ENCODE results near the gene PCDHA13.
"Not testable (repeated sequence)": the region's sequence is repeated elsewhere in the genome, so short reads cannot be mapped to it uniquely, and the experiment has no call there.

The PCDHA13 gene, protein sequence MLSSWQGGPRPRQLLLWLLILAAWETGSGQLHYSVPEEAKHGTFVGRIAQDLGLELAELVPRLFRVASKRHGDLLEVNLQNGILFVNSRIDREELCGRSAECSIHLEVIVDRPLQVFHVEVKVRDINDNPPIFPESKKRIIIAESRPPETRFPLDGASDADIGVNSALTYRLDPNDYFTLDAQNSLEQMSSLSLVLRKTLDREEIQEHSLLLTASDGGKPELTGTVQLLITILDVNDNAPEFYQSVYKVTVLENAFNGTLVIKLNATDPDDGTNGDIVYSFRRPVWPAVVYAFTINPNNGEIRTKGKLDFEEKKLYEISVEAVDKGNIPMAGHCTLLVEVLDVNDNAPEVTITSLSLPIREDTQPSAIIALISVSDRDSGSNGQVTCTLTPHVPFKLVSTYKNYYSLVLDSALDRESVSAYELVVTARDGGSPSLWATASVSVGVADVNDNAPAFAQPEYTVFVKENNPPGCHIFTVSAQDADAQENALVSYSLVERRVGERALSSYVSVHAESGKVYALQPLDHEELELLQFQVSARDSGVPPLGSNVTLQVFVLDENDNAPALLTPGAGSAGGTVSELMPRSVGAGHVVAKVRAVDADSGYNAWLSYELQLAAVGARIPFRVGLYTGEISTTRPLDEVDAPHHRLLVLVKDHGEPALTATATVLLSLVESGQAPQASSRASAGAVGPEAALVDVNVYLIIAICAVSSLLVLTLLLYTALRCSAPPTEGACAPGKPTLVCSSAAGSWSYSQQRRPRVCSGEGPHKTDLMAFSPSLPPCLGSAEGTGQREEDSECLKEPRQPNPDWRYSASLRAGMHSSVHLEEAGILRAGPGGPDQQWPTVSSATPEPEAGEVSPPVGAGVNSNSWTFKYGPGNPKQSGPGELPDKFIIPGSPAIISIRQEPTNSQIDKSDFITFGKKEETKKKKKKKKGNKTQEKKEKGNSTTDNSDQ

DNA sequence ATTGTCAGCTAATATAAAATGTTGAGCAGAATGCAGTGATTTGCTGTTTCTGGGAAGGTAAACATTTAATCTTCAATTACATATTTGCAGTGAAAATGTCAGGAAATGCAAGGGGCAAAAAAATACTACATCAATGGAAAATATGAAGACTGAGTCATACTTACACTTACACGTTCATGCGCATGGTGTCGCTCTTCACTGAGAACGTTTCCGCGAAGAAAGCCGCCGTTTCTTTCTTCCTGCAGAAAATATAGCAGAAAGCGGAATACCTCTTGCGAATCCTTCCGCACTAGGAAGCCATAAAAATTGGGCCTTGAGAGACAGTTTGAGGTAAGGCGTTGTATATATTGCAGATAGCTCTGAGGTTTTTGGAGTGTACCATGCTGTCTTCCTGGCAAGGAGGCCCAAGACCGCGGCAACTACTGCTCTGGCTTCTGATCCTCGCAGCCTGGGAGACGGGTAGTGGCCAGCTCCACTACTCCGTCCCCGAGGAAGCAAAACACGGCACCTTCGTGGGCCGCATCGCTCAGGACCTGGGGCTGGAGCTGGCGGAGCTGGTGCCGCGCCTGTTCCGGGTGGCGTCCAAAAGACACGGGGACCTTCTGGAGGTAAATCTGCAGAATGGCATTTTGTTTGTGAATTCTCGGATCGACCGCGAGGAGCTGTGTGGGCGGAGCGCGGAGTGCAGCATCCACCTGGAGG, at the start of gene PCDHA13:
Gene PCDHA13, plus strand, starts transcription at position 236 of the 702 bp plus-strand sequence. Its CDS starts 145 bp downstream, at position 381.
- peak; percentile 19 for DNase-seq (ENCODE audit: low spot score)

DNA sequence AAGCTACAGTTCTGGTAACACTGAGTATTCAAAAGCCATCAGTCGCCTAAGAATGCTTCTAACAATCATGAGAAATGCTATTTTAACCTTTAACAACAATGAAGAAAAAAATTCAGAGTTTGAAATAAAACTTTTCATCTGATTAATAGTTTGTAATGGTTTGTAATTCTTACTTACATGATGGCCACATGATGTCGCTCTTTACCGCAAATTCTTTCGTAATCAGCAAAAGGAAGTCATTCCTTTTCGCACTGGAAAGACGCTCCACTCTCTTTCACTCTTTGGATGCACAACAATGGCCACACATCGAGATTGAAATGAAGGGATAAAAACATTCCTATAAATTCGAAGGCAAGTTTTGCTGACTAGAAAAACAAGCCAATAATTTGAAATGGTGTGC, 47.9 kb upstream of the PCDHA13 start, which contains the start of gene PCDHA7:
Gene PCDHA7, plus strand, starts transcription at position 277 of the 400 bp plus-strand sequence. Its CDS starts 115 bp downstream, at position 392.
- peak; percentile 36 for DNase-seq (ENCODE audit: low spot score)

DNA sequence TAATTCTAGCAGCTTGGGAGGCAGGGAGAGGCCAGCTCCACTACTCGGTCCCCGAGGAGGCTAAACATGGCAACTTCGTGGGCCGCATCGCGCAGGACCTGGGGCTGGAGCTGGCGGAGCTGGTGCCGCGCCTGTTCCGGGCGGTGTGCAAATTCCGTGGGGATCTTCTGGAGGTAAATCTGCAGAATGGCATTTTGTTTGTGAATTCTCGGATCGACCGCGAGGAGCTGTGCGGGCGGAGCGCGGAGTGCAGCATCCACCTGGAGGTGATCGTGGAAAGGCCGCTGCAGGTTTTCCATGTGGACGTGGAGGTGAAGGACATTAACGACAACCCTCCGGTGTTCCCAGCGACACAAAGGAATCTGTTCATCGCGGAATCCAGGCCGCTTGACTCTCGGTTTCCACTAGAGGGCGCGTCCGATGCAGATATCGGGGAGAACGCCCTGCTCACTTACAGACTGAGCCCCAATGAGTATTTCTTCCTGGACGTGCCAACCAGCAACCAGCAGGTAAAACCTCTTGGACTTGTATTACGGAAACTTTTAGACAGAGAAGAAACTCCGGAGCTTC, 47.4 kb upstream of the PCDHA13 start:
- not testable (repeated sequence) for DNase-seq (ENCODE audit: low spot score)

DNA sequence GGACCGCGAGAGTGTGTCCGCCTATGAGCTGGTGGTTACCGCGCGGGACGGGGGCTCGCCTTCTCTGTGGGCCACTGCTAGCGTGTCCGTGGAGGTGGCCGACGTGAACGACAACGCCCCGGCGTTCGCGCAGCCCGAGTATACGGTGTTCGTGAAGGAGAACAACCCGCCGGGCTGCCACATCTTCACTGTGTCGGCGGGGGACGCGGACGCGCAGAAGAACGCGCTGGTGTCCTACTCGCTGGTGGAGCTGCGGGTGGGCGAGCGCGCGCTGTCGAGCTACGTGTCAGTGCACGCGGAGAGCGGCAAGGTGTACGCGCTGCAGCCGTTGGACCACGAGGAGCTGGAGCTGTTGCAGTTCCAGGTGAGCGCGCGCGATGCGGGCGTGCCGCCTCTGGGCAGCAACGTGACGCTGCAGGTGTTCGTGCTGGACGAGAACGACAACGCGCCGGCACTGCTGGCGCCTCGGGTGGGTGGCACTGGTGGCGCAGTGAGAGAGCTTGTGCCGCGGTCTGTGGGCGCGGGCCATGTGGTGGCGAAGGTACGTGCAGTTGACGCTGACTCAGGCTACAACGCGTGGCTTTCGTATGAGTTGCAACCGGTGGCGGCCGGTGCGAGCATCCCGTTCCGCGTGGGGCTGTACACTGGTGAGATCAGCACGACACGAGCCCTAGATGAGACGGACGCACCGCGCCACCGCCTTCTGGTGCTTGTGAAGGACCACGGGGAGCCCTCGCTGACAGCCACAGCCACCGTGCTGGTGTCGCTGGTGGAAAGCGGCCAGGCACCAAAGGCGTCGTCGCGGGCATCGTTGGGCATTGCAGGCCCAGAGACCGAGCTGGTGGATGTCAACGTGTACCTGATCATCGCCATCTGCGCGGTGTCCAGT, 46.1 kb upstream of the PCDHA13 start:
- no peak for DNase-seq (ENCODE audit: low spot score)

DNA sequence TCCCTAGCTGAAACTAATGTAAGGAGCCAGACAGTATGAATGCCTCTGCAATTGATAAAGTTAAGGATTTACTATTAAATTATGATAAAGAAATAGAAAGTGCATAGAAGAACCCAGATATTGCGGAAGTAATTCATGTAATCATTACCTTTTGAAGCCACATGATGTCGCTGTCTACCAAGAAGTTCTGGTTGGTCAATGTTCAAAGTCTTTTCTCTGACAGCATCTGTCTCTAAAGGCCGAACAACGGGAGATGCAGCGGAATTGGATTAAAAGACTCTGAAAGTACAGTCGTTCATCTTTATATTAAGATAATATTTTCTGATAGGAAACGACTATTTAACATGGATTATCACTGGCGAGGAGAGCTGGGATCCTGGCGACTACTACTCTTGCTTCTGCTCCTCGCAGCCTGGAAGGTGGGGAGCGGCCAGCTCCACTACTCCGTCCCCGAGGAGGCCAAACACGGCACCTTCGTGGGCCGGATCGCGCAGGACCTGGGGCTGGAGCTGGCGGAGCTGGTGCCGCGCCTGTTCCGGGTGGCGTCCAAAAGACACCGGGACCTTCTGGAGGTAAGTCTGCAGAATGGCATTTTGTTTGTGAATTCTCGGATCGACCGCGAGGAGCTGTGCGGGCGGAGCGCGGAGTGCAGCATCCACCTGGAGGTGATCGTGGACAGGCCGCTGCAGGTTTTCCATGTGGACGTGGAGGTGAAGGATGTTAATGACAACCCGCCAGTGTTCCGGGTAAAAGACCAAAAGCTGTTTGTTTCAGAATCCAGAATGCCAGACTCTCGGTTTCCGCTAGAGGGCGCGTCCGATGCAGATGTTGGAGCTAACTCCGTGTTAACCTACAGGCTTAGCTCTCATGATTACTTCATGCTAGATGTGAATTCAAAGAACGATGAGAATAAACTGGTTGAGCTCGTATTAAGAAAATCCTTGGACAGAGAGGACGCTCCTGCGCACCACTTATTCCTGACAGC, 40.7 kb upstream of the PCDHA13 start, which contains the start of gene PCDHA8:
Gene PCDHA8, plus strand, starts transcription at position 210 of the 985 bp plus-strand sequence. Its CDS starts 135 bp downstream, at position 345.
- peak; percentile 66 for DNase-seq (ENCODE audit: low spot score)

DNA sequence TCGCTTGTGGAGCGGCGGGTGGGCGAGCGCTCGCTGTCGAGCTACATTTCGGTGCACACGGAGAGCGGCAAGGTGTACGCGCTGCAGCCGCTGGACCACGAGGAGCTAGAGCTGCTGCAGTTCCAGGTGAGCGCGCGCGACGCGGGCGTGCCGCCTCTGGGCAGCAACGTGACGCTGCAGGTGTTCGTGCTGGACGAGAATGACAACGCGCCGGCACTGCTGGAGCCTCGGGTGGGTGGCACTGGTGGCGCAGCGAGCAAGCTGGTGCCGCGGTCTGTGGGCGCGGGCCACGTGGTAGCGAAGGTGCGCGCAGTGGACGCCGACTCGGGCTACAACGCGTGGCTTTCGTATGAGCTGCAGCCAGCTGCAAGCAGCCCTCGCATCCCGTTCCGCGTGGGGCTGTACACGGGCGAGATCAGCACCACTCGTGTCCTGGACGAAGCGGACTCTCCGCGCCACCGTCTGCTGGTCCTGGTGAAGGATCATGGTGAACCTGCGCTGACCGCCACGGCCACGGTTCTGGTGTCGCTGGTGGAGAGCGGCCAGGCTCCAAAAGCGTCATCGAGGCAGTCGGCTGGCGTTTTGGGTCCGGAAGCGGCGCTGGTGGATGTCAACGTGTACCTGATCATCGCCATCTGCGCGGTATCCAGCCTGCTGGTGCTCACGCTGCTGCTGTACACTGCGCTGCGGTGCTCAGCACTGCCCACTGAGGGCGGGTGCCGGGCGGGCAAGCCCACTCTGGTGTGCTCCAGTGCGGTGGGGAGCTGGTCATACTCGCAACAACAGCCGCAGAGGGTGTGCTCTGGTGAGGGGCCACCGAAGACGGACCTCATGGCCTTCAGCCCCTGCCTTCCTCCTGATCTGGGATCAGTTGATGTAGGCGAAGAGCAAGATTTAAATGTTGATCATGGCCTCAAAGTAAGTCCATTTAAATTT, 38.9 kb upstream of the PCDHA13 start:
- no peak for DNase-seq (ENCODE audit: low spot score)

DNA sequence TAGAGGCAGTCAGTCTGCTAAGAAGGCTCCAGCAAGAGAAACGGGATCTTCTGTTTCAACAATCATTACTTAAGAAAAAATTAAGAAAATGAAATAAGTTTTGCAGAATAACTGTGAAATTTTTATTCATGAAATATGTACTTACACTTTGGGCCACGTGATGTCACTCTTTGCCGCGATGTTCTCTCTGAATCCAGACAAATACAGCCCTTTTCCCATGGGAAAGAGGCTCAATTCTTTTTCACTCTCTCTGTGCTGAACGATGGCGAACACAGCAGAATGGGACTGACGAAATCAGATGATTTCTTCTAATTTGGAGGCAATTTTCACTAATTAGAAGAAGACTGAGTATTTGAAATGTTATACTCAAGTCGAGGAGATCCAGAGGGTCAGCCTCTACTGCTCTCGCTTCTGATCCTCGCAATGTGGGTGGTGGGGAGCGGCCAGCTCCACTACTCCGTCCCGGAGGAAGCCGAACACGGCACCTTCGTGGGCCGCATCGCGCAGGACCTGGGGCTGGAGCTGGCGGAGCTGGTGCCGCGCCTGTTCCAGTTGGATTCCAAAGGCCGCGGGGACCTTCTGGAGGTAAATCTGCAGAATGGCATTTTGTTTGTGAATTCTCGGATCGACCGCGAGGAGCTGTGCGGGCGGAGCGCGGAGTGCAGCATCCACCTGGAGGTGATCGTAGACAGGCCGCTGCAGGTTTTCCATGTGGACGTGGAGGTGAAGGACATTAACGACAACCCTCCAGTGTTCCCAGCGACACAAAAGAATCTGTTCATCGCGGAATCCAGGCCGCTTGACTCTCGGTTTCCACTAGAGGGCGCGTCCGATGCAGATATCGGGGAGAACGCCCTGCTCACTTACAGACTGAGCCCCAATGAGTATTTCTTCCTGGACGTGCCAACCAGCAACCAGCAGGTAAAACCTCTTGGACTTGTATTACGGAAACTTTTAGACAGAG, 33.5 kb upstream of the PCDHA13 start, which contains the start of gene PCDHA9:
Gene PCDHA9, plus strand, starts transcription at position 244 of the 964 bp plus-strand sequence. Its CDS starts 114 bp downstream, at position 358.
- not testable (repeated sequence) for DNase-seq (ENCODE audit: low spot score)

DNA sequence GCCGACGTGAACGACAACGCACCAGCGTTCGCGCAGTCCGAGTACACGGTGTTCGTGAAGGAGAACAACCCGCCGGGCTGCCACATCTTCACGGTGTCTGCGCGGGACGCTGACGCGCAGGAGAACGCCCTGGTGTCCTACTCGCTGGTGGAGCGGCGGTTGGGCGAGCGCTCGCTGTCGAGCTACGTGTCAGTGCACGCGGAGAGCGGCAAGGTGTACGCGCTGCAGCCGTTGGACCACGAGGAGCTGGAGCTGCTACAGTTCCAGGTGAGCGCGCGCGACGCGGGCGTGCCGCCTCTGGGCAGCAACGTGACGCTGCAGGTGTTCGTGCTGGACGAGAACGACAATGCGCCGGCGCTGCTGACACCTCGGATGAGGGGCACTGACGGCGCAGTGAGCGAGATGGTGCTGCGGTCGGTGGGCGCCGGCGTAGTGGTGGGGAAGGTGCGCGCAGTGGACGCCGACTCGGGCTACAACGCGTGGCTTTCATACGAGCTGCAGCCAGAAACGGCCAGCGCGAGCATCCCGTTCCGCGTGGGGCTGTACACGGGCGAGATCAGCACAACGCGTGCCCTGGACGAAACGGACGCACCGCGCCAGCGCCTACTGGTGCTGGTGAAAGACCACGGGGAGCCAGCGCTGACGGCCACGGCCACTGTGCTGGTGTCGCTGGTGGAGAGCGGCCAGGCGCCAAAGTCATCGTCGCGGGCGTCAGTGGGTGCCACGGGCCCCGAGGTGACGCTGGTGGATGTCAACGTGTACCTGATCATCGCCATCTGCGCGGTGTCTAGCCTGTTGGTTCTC, 31.9 kb upstream of the PCDHA13 start:
- DNase-seq (ENCODE audit: low spot score) = not testable (repeated sequence)

DNA sequence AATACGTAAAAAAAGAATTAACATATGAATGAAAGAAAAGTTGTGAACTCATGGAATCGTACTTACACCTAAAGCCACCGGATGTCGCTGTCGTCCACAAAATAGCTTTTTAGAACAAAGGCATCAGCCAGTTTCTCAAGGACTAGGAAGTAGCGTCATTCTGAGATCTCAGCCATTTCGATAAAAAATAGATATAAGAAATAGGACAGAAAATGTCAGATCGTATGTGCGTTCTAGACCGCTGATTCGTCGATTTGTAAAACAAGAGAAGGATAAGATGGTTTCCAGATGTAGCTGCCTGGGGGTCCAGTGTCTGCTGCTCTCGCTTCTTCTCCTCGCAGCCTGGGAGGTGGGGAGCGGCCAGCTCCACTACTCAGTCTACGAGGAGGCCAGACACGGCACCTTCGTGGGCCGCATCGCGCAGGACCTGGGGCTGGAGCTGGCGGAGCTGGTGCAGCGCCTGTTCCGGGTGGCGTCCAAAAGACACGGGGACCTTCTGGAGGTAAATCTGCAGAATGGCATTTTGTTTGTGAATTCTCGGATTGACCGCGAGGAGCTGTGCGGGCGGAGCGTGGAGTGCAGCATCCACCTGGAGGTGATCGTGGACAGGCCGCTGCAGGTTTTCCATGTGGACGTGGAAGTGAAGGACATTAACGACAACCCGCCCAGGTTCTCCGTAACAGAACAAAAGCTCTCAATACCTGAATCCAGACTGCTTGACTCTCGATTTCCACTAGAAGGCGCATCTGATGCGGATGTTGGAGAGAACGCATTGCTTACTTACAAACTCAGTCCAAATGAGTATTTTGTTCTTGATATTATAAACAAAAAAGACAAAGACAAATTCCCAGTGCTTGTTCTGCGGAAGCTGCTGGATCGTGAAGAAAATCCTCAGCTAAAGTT, 25.9 kb upstream of the PCDHA13 start, which contains the start of gene PCDHA10:
Gene PCDHA10, plus strand, starts transcription at position 126 of the 903 bp plus-strand sequence. Its CDS starts 152 bp downstream, at position 278.
- DNase-seq (ENCODE audit: low spot score) = peak; percentile 19

DNA sequence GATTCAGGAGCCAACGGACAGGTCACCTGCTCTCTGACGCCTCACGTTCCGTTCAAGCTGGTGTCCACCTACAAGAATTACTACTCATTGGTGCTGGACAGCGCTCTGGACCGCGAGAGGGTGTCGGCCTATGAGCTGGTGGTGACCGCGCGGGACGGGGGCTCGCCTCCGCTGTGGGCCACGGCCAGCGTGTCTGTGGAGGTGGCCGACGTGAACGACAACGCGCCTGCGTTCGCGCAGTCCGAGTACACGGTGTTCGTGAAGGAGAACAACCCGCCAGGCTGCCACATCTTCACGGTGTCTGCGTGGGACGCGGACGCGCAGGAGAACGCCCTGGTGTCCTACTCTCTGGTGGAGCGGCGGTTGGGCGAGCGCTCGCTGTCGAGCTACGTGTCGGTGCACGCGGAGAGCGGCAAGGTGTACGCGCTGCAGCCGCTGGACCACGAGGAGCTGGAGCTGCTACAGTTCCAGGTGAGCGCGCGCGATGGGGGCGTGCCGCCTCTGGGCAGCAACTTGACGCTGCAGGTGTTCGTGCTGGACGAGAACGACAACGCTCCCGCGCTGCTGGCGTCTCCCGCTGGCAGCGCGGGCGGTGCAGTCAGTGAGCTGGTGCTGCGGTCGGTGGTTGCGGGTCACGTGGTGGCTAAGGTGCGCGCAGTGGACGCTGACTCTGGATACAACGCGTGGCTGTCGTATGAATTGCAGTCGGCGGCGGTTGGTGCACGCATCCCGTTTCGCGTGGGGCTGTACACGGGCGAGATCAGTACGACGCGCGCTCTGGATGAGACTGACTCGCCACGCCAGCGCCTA, 24.5 kb upstream of the PCDHA13 start:
- DNase-seq (ENCODE audit: low spot score) = no peak

DNA sequence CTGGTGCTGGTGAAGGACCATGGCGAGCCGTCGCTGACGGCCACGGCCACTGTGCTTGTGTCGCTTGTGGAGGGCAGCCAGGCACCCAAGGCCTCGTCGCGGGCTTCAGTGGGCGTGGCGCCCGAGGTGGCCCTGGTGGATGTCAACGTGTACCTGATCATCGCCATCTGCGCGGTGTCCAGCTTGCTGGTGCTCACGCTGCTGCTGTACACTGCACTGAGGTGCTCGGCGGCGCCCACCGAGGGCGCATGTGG, 24.0 kb upstream of the PCDHA13 start:
- no peak for DNase-seq (ENCODE audit: low spot score)

DNA sequence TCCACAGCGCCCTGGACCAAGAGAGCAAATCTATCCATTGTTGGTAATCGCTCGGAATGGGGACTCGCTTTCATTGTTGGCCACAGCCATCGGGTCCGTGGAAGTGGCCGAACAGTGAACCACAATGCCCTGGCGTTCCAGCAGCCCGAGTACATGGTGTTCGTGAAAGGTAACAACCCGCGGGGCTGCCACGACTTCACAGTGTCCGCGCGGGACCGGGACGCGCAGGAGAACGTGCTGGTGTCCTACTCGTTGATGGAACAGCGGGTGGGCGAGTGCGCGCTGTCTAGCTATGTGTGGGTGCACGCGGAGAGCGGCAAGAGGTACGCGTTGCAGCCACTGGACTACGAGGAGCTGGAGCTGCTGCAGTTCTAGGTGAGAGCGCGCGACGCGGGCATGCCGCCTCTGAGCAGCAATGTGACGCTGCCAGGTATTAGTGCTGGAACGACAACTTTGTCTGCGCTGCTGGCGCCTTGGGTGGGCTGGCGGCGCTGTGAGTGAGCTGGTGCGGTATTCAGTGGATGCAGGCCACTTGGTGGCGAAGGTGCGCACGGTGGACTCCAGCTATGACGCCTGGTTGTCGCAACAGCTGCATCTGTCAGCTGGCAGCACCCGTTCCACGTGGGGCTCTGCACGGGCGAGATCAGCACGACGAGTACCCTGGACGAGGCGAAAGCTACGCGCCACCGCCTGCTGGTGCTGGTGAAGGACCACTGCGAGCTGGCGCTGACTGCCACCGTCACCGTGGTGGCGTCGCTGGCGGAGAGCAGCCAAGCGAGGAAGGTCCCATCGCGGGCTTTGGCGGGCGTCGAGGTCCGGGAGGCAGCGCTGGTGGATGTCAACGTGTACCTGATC, 19.3 kb upstream of the PCDHA13 start:
- no peak for DNase-seq (ENCODE audit: low spot score)

All from cerebellar cortex (tissue), 1 donor.